HUES48 (cell line): ENCODE results near the gene SEPTIN1.

Experiments
- H3K27ac ChIP-seq: one replicate; pipeline ENCODE4 v1.7.0; 2013; ENCODE audit warnings: low read depth, low read length, inconsistent platforms
- H3K27me3 ChIP-seq: 2 replicates; pipeline ENCODE4 v1.6.1; 2013; ENCODE audit warnings: mild to moderate bottlenecking, low read length; ENCODE audit not compliant: control insufficient read depth, insufficient read depth
- H3K36me3 ChIP-seq: 2 replicates; pipeline ENCODE4 v1.6.1; 2013; ENCODE audit warnings: low read length; ENCODE audit not compliant: control insufficient read depth, insufficient read depth
- H3K4me1 ChIP-seq: 2 replicates; pipeline ENCODE4 v1.6.1; 2013; ENCODE audit warnings: mild to moderate bottlenecking, low read length; ENCODE audit not compliant: control insufficient read depth, insufficient read depth
- H3K4me3 ChIP-seq: 2 replicates; pipeline ENCODE4 v1.5.1; 2013; ENCODE audit warnings: mild to moderate bottlenecking, low read depth, low read length
- H3K9ac ChIP-seq: 2 replicates; pipeline ENCODE4 v1.6.1; 2013; ENCODE audit warnings: mild to moderate bottlenecking, low read depth, low read length, moderate library complexity
- H3K9me3 ChIP-seq: 2 replicates; pipeline ENCODE4 v1.6.1; 2013; ENCODE audit warnings: low read length; ENCODE audit not compliant: control insufficient read depth, insufficient read depth

The SEPTIN1 gene

GRCh38 chr16:30354423-30355143 is 27.8 kb downstream of the SEPTIN1 start:
- Histone ChIP-seq H3K4me1 (peaks cover 7% of the 10 kb centered on the region; the same call in 1 of the 2 replicates), H3K27me3 (no peaks in the 10 kb centered on the region), H3K9me3 (no peaks in the 10 kb centered on the region), H3K9ac (peak overlapping the region; percentile 93), H3K4me3 (peak overlapping the region; percentile 90), H3K36me3 (peaks cover 65% of the 10 kb centered on the region), H3K27ac (peak overlapping the region; percentile 97)

GRCh38 chr16:30353438-30354129 is 28.8 kb downstream of the SEPTIN1 start:
- Histone ChIP-seq H3K9ac (0 out of 2 replicates have a peak overlapping the region, but pooled peaks have one; percentile 12), H3K4me1 (peaks cover 7% of the 10 kb centered on the region; the same call in 1 of the 2 replicates), H3K27me3 (no peaks in the 10 kb centered on the region), H3K9me3 (no peaks in the 10 kb centered on the region), H3K4me3 (peak overlapping the region; percentile 90; the same call in 1 of the 2 replicates), H3K27ac (peak overlapping the region; percentile 8), H3K36me3 (peaks cover 61% of the 10 kb centered on the region)

GRCh38 chr16:30352488-30353401 is 29.6 kb downstream of the SEPTIN1 start:
- Histone ChIP-seq H3K9ac (no peak overlapping the region), H3K4me1 (peaks cover 7% of the 10 kb centered on the region; the same call in 1 of the 2 replicates), H3K27ac (no peak overlapping the region), H3K36me3 (peaks cover 56% of the 10 kb centered on the region), H3K27me3 (no peaks in the 10 kb centered on the region), H3K9me3 (no peaks in the 10 kb centered on the region), H3K4me3 (no peak overlapping the region)

GRCh38 chr16:30351586-30352419 is 30.6 kb downstream of the SEPTIN1 start:
- Histone ChIP-seq H3K9me3 (no peaks in the 10 kb centered on the region), H3K9ac (no peak overlapping the region), H3K36me3 (peaks cover 47% of the 10 kb centered on the region), H3K4me3 (no peak overlapping the region), H3K27ac (no peak overlapping the region), H3K27me3 (no peaks in the 10 kb centered on the region), H3K4me1 (peaks cover 7% of the 10 kb centered on the region; the same call in 1 of the 2 replicates)

GRCh38 chr16:30351001-30351441 is 31.3 kb downstream of the SEPTIN1 start:
- Histone ChIP-seq H3K9me3 (no peaks in the 10 kb centered on the region), H3K4me1 (no peaks in the 10 kb centered on the region), H3K27me3 (no peaks in the 10 kb centered on the region), H3K27ac (no peak overlapping the region), H3K9ac (no peak overlapping the region), H3K4me3 (no peak overlapping the region), H3K36me3 (peaks cover 44% of the 10 kb centered on the region)

GRCh38 chr16:30350134-30350871 is 32.1 kb downstream of the SEPTIN1 start:
- Histone ChIP-seq H3K27ac (no peak overlapping the region), H3K4me1 (no peaks in the 10 kb centered on the region)

GRCh38 chr16:30349675-30350074 is 32.7 kb downstream of the SEPTIN1 start:
- Histone ChIP-seq H3K27ac (no peak overlapping the region), H3K27me3 (no peaks in the 10 kb centered on the region), H3K9me3 (no peaks in the 10 kb centered on the region), H3K36me3 (peaks cover 44% of the 10 kb centered on the region), H3K9ac (no peak overlapping the region), H3K4me3 (no peak overlapping the region), H3K4me1 (no peaks in the 10 kb centered on the region)

More at GRCh38 chr16:30350134-30350871, 32.1 kb downstream of the SEPTIN1 start:
- Histone ChIP-seq H3K36me3 (peaks cover 44% of the 10 kb centered on the region), H3K4me3 (no peak overlapping the region), H3K9me3 (no peaks in the 10 kb centered on the region), H3K27me3 (no peaks in the 10 kb centered on the region), H3K9ac (no peak overlapping the region)

- Histone ChIP-seq H3K9ac (no peak overlapping the region), H3K4me1 (no peaks in the 10 kb centered on the region)
These were observed 33.4 kb downstream of the SEPTIN1 start for GRCh38 chr16:30348929-30349328.

GRCh38 chr16:30348113-30348512 is 34.2 kb downstream of the SEPTIN1 start:
- H3K27ac ChIP-seq = no peak overlapping the region
- H3K4me1 ChIP-seq = no peaks in the 10 kb centered on the region
- H3K36me3 ChIP-seq = peaks cover 35% of the 10 kb centered on the region
- H3K4me3 ChIP-seq = no peak overlapping the region
- H3K9me3 ChIP-seq = no peaks in the 10 kb centered on the region
- no peaks in the 10 kb centered on the region for H3K27me3 ChIP-seq
- no peak overlapping the region for H3K9ac ChIP-seq

More at GRCh38 chr16:30348929-30349328, 33.4 kb downstream of the SEPTIN1 start:
- Histone ChIP-seq H3K36me3 (peaks cover 44% of the 10 kb centered on the region), H3K4me3 (no peak overlapping the region), H3K27ac (no peak overlapping the region), H3K27me3 (no peaks in the 10 kb centered on the region), H3K9me3 (no peaks in the 10 kb centered on the region)
